Ovary (tissue), 9 donors: ENCODE measurements around the gene PI4K2A. TPM values are rescaled to one million over a fixed set of nuclear protein-coding genes. Genes with fewer than 3 reads are reported as not detected.

ENCODE experiments used
- DNase-seq, 5 donors: peaks; one replicate each; pipeline ENCODE4 v3.0.0-alpha.2; 2019 to 2020
- H3K27ac ChIP-seq, 2 donors: fragments of 200-600 bp; one replicate each; pipeline versions ENCODE4 v1.5.1 to v1.8.0; 2019 to 2022
- H3K27me3 ChIP-seq: fragments of 200-600 bp; one replicate; pipeline ENCODE4 v1.8.0; 2022
- H3K36me3 ChIP-seq: fragments of 200-600 bp; sonication (generic); one replicate; pipeline ENCODE4 v1.5.1; 2019
- H3K4me1 ChIP-seq: one replicate; pipeline ENCODE4 v1.8.1; 2013; ENCODE audit warnings: mild to moderate bottlenecking, moderate library complexity; ENCODE audit not compliant: insufficient read depth
- H3K4me3 ChIP-seq: fragments of 200-600 bp; sonication (generic); one replicate; pipeline ENCODE4 v1.5.1; 2017
- H3K9me3 ChIP-seq, 2 donors: fragments of 200-600 bp in 1 of 2; sonication (generic) in 1 of 2; one replicate each; pipeline versions ENCODE4 v1.5.1 to v1.8.1; 2013 to 2019; ENCODE audit warnings: mild to moderate bottlenecking in 1 of 2, moderate library complexity in 1 of 2
- EP300 ChIP-seq: sonication (generic); formaldehyde crosslinking; IDR thresholded peaks from one replicate; pipeline ENCODE4 v1.6.1; 2017; ENCODE audit warnings: antibody characterized with exemption
- POLR2A ChIP-seq: fragments of 450-650 bp; IDR thresholded peaks from one replicate; pipeline ENCODE4 v1.6.1; 2017; ENCODE audit warnings: antibody characterized with exemption, mild to moderate bottlenecking, moderate library complexity
- WGBS, 3 donors: extraction: QIAGEN DNeasy Blood & Tissue Kit in 1 of 3; methylation state at CpG; one replicate each; pipeline versions ENCODE4 v1.1.5 to v1.1.7; 2013 to 2017; 5-methylcytosine and 5-hydroxymethylcytosine counted together
- intact Hi-C, 4 donors: fragments of 100-400 bp; cut with DNase I; formaldehyde crosslinking; loops; one replicate each; pipeline versions ENCODE4 v1.11.0 to v1.15.1; 2022 to 2023
- polyA plus RNA-seq, 2 donors: library from polyadenylated mRNA; stranded (reverse); fragments of 200-250 nt in 1 of 2; fragments of 350-450 nt in 1 of 2; fragmentation: Illumina TruSeq in 1 of 2; extraction: RNeasy Lipid Tissue Mini Kit (QIAGEN cat#74804) in 1 of 2; gene quantifications; one replicate each; pipeline ENCODE4 v1.2.3, GENCODE V29; 2013 to 2014
- total RNA-seq, 7 donors: library from RNA; depleted of rRNA in 2 of 7; stranded (reverse); fragments of >200 nt in 2 of 7; fragmentation: NEBNext Ultra II Directional in 3 of 7; extraction: Animal tissue kit (Norgen Biotek cat#: 25700) in 3 of 7; gene quantifications; one replicate each; pipeline versions ENCODE4 v1.1.0 to v1.2.4, GENCODE V29; 2016 to 2023
- TF ChIP-seq, protein P1 (sequence below), 3 donors: fragments of 450-650 bp in 2 of 3; fragments of 200-600 bp in 1 of 3; IDR thresholded peaks; one replicate each; pipeline versions ENCODE4 v1.5.1 to v1.8.0; 2016 to 2022; ENCODE audit warnings: antibody characterized with exemption in 3 of 3, mild to moderate bottlenecking in 1 of 3
- donor health status: DM: no; HTN: no; CAD: no; lungs with moderate emphysema.
- donor health status: DM: no; HTN: no; CAD: no.
- donor health status: Bipolar disorder and iron deficiency.
- donor health status: DM: yes; HTN: yes; CAD: no.
- donor health status: DM: no; HTN: no; CAD: no.
- donor health status: DM: yes; HTN: yes; CAD: no.

PI4K2A gene
- total and polyA plus RNA-seq, 9 donors = 10.8 to 23.8 (median 12.6) TPM

DNA sequence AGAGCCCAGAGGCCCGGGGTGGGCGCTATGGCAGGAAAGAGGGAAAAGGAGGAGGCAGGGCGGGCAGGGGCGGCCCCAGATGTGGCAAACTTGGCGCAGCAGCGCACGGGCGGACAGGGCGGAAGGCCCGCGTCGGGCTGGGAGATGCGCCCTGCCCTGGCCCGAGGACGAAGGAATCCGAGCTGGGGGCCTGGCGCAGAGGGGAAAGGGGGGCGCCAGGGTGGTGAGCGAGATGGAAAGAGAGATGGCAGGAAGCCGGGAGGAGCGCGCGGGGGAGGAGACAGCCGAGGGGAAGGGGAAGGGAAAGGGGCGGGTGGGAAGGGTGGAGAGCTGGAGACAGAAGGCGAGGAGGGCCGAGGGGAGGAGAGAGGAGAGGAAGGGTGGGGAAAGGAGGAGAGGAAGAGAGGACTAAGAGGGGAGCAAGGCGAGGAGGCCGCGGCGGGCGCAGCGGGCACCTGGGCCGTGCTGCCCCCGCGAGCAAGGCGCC lies 72.9 kb downstream of the PI4K2A start, which contains the start of gene MARVELD1:
TSS of gene MARVELD1 (plus strand) at position 392 of the 487 bp plus-strand sequence. CDS start 147 bp downstream, outside the sequence.
- TF ChIP-seq, protein P1, sequence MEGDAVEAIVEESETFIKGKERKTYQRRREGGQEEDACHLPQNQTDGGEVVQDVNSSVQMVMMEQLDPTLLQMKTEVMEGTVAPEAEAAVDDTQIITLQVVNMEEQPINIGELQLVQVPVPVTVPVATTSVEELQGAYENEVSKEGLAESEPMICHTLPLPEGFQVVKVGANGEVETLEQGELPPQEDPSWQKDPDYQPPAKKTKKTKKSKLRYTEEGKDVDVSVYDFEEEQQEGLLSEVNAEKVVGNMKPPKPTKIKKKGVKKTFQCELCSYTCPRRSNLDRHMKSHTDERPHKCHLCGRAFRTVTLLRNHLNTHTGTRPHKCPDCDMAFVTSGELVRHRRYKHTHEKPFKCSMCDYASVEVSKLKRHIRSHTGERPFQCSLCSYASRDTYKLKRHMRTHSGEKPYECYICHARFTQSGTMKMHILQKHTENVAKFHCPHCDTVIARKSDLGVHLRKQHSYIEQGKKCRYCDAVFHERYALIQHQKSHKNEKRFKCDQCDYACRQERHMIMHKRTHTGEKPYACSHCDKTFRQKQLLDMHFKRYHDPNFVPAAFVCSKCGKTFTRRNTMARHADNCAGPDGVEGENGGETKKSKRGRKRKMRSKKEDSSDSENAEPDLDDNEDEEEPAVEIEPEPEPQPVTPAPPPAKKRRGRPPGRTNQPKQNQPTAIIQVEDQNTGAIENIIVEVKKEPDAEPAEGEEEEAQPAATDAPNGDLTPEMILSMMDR (IDR thresholded peaks at IDR 0.05) = no peak
- peak; percentile 22 for TF ChIP-seq POLR2A
- no peak for TF ChIP-seq EP300
- peak within 1 kb of the TSS; percentile 98 to 99 for H3K27ac ChIP-seq
- peak within 1 kb of the TSS; percentile 94 for H3K4me3 ChIP-seq
- 0 to 3% (median 2%) methylated on average over 35 to 37 of the region's 37 CpGs for WGBS, 3 donors
- intact Hi-C loops = no loop called here
- no peaks in the 10 kb centered on the region for H3K36me3 ChIP-seq
- no peaks in the 10 kb centered on the region for H3K27me3 ChIP-seq
- H3K9me3 ChIP-seq = no peaks in the 10 kb centered on the region
- peaks cover 10% of the 10 kb centered on the region for H3K4me1 ChIP-seq
- DNase-seq = peak; percentile 82 to 91 (median 88)

DNA sequence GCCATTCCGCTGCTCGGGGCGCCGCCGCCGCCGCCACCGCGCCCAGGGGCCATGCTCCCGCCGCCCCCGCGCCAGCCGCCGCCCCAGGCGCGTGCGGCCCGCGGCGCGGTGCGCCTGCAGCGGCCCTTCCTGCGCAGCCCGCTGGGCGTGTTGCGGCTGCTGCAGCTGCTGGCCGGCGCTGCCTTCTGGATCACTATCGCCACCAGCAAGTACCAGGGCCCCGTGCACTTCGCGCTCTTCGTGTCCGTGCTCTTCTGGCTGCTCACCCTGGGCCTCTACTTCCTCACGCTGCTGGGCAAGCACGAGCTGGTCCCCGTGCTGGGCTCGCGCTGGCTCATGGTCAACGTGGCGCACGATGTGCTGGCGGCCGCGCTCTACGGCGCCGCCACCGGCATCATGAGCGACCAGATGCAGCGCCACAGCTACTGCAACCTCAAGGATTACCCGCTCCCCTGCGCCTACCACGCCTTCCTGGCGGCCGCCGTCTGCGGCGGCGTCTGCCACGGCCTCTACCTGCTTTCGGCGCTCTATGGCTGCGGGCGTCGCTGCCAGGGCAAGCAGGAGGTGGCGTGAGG lies 73.4 kb downstream of the PI4K2A start:
- intact Hi-C loops = no loop called here
- Histone ChIP-seq H3K9me3 (no peaks in the 10 kb centered on the region), H3K27ac (peak overlapping the region; percentile 98 to 99), H3K36me3 (no peaks in the 10 kb centered on the region), H3K27me3 (no peaks in the 10 kb centered on the region), H3K4me1 (peaks cover 12% of the 10 kb centered on the region), H3K4me3 (peak overlapping the region; percentile 94)
- WGBS, 3 donors = 0 to 1% (median 1%) methylated on average over 9 to 67 of the region's 69 CpGs
- TF ChIP-seq, protein P1 (IDR thresholded peaks at IDR 0.05) = peak in 2 of 3 donors; percentile 15 to 34
- no peak for TF ChIP-seq POLR2A
- DNase-seq = peak; percentile 70 to 84 (median 79)

DNA sequence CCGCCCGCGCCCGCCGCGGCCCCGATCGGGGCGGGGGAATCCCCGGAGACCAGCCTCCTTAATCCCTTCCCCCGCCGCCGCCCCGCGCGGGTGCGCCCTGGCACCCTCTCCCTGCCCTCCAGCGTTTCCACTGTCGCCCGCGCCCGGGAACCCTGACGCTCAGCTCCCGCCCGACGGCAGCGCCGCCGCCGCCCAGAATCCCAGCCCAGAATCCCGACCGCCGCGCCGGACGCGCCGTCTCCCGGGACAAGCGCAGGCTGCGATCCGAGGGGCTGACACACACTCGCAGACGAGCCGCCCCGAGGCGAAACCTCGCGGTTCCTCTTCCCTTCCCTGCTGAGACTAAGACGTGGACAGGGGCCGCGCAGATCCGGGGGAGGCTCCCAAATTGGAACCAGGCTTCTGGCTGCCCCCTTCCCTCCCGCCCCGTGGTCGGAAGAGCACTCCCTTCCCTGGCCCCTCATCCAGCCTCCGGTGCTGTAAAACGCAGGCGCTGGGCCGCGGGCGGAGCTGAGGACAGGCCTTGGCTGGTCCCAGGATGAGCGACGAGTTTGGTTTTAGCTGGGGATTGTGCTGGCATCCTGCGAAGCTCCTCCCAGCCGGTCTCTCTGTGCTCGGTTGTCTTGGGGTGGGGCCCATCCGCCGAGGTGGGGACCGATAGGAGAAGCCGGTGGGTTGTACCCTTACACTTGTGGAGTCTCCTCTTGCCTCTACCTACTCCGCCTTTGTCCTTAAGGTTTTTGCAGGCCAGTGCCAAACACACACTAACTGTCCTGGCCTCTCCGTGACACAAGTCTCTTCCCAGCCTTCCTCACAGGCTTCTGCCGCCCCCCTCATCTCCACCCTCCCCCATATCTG lies 74.2 kb downstream of the PI4K2A start:
- DNase-seq = peak; percentile 83 to 87 (median 85)
- no peaks in the 10 kb centered on the region for H3K36me3 ChIP-seq
- TF ChIP-seq POLR2A = peak; percentile 66
- TF ChIP-seq, protein P1 (IDR thresholded peaks at IDR 0.05) = no peak
- WGBS, 3 donors = 1 to 2% (median 1%) methylated on average over 43 to 74 of the region's 74 CpGs
- H3K9me3 ChIP-seq = no peaks in the 10 kb centered on the region
- H3K4me1 ChIP-seq = peaks cover 11% of the 10 kb centered on the region
- peak overlapping the region; percentile 98 to 99 for H3K27ac ChIP-seq
- H3K4me3 ChIP-seq = peak overlapping the region; percentile 94
- intact Hi-C loops = no loop called here
- H3K27me3 ChIP-seq = no peaks in the 10 kb centered on the region

DNA sequence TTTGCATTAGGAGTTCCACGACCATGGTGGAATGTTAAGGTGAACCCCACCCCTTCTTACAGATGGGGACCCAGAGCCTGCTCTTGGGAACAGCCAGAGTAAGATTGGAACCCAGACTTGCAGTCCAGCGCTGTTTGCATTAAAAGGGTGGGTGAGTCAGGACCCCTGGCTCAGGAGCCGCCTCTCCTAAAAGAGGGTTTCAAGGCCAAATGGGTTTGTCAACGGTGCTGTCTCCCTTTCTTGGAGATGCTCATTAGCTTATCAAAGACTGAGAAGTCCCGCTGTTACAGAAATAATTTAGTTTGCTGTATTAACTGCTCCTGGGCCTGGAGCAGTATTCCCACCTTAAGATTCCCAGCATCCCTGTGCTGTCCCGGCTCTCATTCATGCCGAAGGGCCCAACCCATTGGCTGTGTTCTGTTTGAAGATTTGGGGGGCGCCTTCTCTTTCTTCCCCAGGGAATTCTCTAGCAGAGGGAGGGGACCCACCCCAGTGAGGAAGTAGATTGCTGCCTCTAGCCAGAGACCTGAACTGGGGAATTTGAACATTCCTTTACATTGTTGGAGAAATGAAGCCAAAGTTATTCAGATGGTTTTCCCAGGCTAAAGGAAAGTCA lies 74.9 kb downstream of the PI4K2A start:
- 18 to 22% (median 22%) methylated on average over 8 of the region's 8 CpGs for WGBS, 3 donors
- Histone ChIP-seq H3K27ac (peak overlapping the region; percentile 98 to 99), H3K36me3 (no peaks in the 10 kb centered on the region), H3K9me3 (no peaks in the 10 kb centered on the region), H3K4me3 (peak overlapping the region; percentile 94), H3K4me1 (peaks cover 9% of the 10 kb centered on the region), H3K27me3 (no peaks in the 10 kb centered on the region)
- TF ChIP-seq POLR2A (no peak), EP300 (no peak)
- TF ChIP-seq, protein P1 (IDR thresholded peaks at IDR 0.05) = no peak
- intact Hi-C loops = no loop called here
- DNase-seq = peak in 1 of 5 donors; percentile 23
